Measurements from ENCODE around the gene FLOT1. TPM values are rescaled to one million over a fixed set of nuclear protein-coding genes. Genes with fewer than 3 reads are reported as not detected.

FLOT1 gene
- total and polyA plus RNA-seq, 7 donors: 113 to 224 (median 181) TPM

- no peak overlapping the region for H3K4me3 ChIP-seq
- ATAC-seq (no peak), DNase-seq (no peak)
- H3K27me3 ChIP-seq (ENCODE audit: insufficient read depth in 3 of 3, low read length in 2 of 3): no peaks in the 10 kb centered on the region
- H3K36me3 ChIP-seq (ENCODE audit: insufficient read depth in 1 of 2, low read depth in 1 of 2): no peaks in the 10 kb centered on the region
- peaks cover 24% of the 10 kb centered on the region for H3K4me1 ChIP-seq
- H3K27ac ChIP-seq: no peak overlapping the region
- 54 to 58% (median 55%) methylated on average over 8 of the region's 8 CpGs for WGBS, 3 donors
- no peaks in the 10 kb centered on the region for H3K9me3 ChIP-seq
- TF ChIP-seq CTCF (IDR thresholded peaks at IDR 0.05): no peak
- intact Hi-C loops (cut with DNase I): loop anchor here in 1 of 2 donors (5.0 to 10.0 kb wide), 2 partner anchors 73 to 336 kb away; no protein-coding TSS in a partner anchor
These were observed 6.5 kb upstream of the FLOT1 start for GRCh38 chr6:30748851-30749540.

- Histone ChIP-seq H3K4me3 (no peak overlapping the region), H3K4me1 (peaks cover 16% of the 10 kb centered on the region), H3K36me3 (ENCODE audit: insufficient read depth in 1 of 2, low read depth in 1 of 2) (no peaks in the 10 kb centered on the region), H3K9me3 (no peaks in the 10 kb centered on the region), H3K27ac (no peak overlapping the region), H3K27me3 (ENCODE audit: insufficient read depth in 3 of 3, low read length in 2 of 3) (no peaks in the 10 kb centered on the region)
- no peak for DNase-seq
- WGBS, 3 donors: 73 to 80% (median 73%) methylated on average over 6 of the region's 6 CpGs
- ATAC-seq: no peak
- intact Hi-C loops (cut with DNase I): loop anchor here in 1 of 2 donors (5.0 to 10.0 kb wide), 2 partner anchors 74 to 337 kb away; no protein-coding TSS in a partner anchor
- TF ChIP-seq CTCF (IDR thresholded peaks at IDR 0.05): no peak
These were observed 5.6 kb upstream of the FLOT1 start for GRCh38 chr6:30747902-30748769.

- DNase-seq (no peak), ATAC-seq (no peak)
- peaks cover 9% of the 10 kb centered on the region for H3K4me1 ChIP-seq
- intact Hi-C loops (cut with DNase I): loop anchor here in 1 of 2 donors (5.0 to 10.0 kb wide), 2 partner anchors 75 to 338 kb away; no protein-coding TSS in a partner anchor
- H3K27ac ChIP-seq: no peak overlapping the region
- H3K27me3 ChIP-seq (ENCODE audit: insufficient read depth in 3 of 3, low read length in 2 of 3): no peaks in the 10 kb centered on the region
- no peak overlapping the region for H3K4me3 ChIP-seq
- no peaks in the 10 kb centered on the region for H3K9me3 ChIP-seq
- no peaks in the 10 kb centered on the region for H3K36me3 ChIP-seq (ENCODE audit: insufficient read depth in 1 of 2, low read depth in 1 of 2)
- TF ChIP-seq CTCF (IDR thresholded peaks at IDR 0.05): no peak
- 63 to 87% (median 82%) methylated on average over 1 of the region's 1 CpG for WGBS, 3 donors
These were observed 4.8 kb upstream of the FLOT1 start for GRCh38 chr6:30747300-30747687.

GRCh38 chr6:30744054-30744805 lies 1.7 kb upstream of the FLOT1 start, which contains the start of gene IER3:
IER3 (minus strand) TSS chr6:30744547; CDS start chr6:30744518, 29 bp downstream.
- intact Hi-C loops (cut with DNase I): loop anchor here (5.0 to 10.0 kb wide), 5 partner anchors 38 to 341 kb away; partner anchors contain the start of genes MRPS18B (in 1 of the 2) and PPP1R10 (in 1 of the 2)
- Histone ChIP-seq H3K4me1 (peaks cover 12% of the 10 kb centered on the region), H3K36me3 (ENCODE audit: insufficient read depth in 1 of 2, low read depth in 1 of 2) (peaks cover 0 to 23% of the 10 kb centered on the region in 2 donors), H3K9me3 (no peaks in the 10 kb centered on the region), H3K27ac (peak within 1 kb of the TSS; percentile 93), H3K27me3 (ENCODE audit: insufficient read depth in 3 of 3, low read length in 2 of 3) (no peaks in the 10 kb centered on the region), H3K4me3 (peak within 1 kb of the TSS; percentile 92)
- DNase-seq: peak; percentile 82 to 83
- peak; percentile 62 for TF ChIP-seq CTCF (IDR thresholded peaks at IDR 0.05)
- 1% methylated on average over 53 to 54 of the region's 54 CpGs for WGBS, 3 donors
- peak; percentile 48 to 73 (median 52) for ATAC-seq
